Lung (tissue), 12 donors: Measurements from ENCODE around the gene CLPTM1L. TPM values are rescaled to one million over a fixed set of nuclear protein-coding genes. Genes with fewer than 3 reads are reported as not detected.

ENCODE experiments used
- ATAC-seq: fragments of 200-7000 bp; cut with Tn5 transposase; one replicate; pipeline ENCODE4 v1.9.1; 2020; ENCODE audit warnings: moderate number of reproducible peaks; ENCODE audit not compliant: insufficient read depth, low FRiP score
- DNase-seq, 3 donors: peaks; one replicate each; pipeline ENCODE4 v3.0.0-alpha.2; 2013 to 2017
- H3K27ac ChIP-seq, 2 donors: one replicate each; pipeline ENCODE4 v1.5.1; 2013; ENCODE audit warnings: mild to moderate bottlenecking in 2 of 2, moderate library complexity in 2 of 2, control low read depth in 1 of 2, inconsistent platforms in 1 of 2, low read depth in 1 of 2, low read length in 1 of 2
- H3K27me3 ChIP-seq, 3 donors: one replicate each; pipeline ENCODE4 v1.5.1; 2013; ENCODE audit warnings: low read length in 2 of 3; ENCODE audit not compliant: control insufficient read depth in 3 of 3, insufficient read depth in 3 of 3
- H3K36me3 ChIP-seq, 4 donors: one replicate each; pipeline ENCODE4 v1.5.1; 2013; ENCODE audit warnings: low read length in 4 of 4, mild to moderate bottlenecking in 1 of 4, moderate library complexity in 1 of 4; ENCODE audit not compliant: control insufficient read depth in 4 of 4, insufficient read depth in 4 of 4
- H3K4me1 ChIP-seq, 5 donors: one replicate each; pipeline ENCODE4 v1.5.1; 2013; ENCODE audit warnings: low read length in 5 of 5, mild to moderate bottlenecking in 2 of 5, moderate library complexity in 1 of 5; ENCODE audit not compliant: control insufficient read depth in 5 of 5, insufficient read depth in 5 of 5
- H3K4me3 ChIP-seq: one replicate; pipeline ENCODE4 v1.5.1; 2013; ENCODE audit warnings: mild to moderate bottlenecking, control low read depth, moderate library complexity
- H3K9ac ChIP-seq, 2 donors: one replicate each; pipeline ENCODE4 v1.5.1; 2013; ENCODE audit warnings: low read length in 2 of 2, control low read depth in 1 of 2; ENCODE audit not compliant: insufficient read depth in 1 of 2
- H3K9me3 ChIP-seq, 4 donors: one replicate each; pipeline ENCODE4 v1.5.1; 2013; ENCODE audit warnings: low read length in 3 of 4, mild to moderate bottlenecking in 1 of 4, moderate library complexity in 1 of 4; ENCODE audit not compliant: control insufficient read depth in 4 of 4, insufficient read depth in 3 of 4
- WGBS, 2 donors: extraction: QIAGEN DNeasy Blood & Tissue Kit; methylation state at CpG; one replicate each; pipeline ENCODE4 v1.1.7; 2013; 5-methylcytosine and 5-hydroxymethylcytosine counted together
- polyA plus RNA-seq, 2 donors: library from polyadenylated mRNA; stranded (reverse); fragments of 200-250 nt; gene quantifications; one replicate each; pipeline ENCODE4 v1.2.1, GENCODE V29; 2013
- total RNA-seq, 2 donors: library from RNA; depleted of rRNA in 1 of 2; stranded (reverse); fragments of >200 nt in 1 of 2; gene quantifications; one replicate each; pipeline ENCODE4 v1.2.1, GENCODE V29; 2014 to 2021
- TF ChIP-seq, protein P1 (sequence below): IDR thresholded peaks from 2 replicates; pipeline ENCODE4 v1.5.1; 2012; ENCODE audit warnings: mild to moderate bottlenecking; ENCODE audit errors: control extremely low read depth, extremely low read depth
- donor health status: control.
- donor health status: control.
- donor health status: Bipolar disorder and iron deficiency.
- donor health status: healthy.
- donor health status: DM: yes; HTN: yes; CAD: no.

CLPTM1L gene
- total and polyA plus RNA-seq, 4 donors, result 79.0 to 153 (median 144) TPM

DNA sequence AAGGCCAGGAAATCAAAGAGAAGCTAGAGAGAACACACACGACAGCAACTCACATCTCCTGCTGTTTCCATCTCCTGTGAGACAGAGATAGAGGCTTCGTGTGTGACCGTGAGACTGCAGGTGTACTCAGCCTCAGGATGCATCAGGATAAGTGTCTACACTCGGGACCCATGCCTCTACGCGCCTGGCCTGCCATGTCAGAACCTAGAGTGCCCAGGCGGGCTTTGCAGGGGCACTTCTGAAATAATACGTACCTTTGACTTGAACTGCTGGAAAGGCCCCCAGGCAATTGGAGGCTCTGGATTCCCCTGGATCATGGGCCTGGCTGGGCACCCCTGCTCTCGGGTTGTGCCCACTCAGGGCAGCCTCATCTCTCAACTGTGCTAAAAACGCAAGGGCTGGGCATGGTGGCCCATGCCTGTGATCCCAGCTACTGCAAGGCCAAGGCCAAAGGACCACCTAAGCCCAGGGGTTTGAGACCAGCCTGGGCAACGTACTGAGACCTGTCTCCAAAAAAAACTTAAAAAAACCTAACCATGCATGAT, 13.0 kb downstream of the CLPTM1L start:
- Histone ChIP-seq H3K36me3 (peaks cover 13 to 62% (median 30%) of the 10 kb centered on the region in 4 donors), H3K9me3 (peaks cover 0 to 2% (median 0%) of the 10 kb centered on the region in 4 donors), H3K9ac (no peak overlapping the region), H3K4me1 (peaks cover 0 to 7% (median 0%) of the 10 kb centered on the region in 5 donors), H3K4me3 (no peak overlapping the region), H3K27ac (no peak overlapping the region), H3K27me3 (no peaks in the 10 kb centered on the region)
- ATAC-seq (no peak), DNase-seq (no peak)
- TF ChIP-seq, protein P1, sequence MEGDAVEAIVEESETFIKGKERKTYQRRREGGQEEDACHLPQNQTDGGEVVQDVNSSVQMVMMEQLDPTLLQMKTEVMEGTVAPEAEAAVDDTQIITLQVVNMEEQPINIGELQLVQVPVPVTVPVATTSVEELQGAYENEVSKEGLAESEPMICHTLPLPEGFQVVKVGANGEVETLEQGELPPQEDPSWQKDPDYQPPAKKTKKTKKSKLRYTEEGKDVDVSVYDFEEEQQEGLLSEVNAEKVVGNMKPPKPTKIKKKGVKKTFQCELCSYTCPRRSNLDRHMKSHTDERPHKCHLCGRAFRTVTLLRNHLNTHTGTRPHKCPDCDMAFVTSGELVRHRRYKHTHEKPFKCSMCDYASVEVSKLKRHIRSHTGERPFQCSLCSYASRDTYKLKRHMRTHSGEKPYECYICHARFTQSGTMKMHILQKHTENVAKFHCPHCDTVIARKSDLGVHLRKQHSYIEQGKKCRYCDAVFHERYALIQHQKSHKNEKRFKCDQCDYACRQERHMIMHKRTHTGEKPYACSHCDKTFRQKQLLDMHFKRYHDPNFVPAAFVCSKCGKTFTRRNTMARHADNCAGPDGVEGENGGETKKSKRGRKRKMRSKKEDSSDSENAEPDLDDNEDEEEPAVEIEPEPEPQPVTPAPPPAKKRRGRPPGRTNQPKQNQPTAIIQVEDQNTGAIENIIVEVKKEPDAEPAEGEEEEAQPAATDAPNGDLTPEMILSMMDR, result no peak
- 93 to 96% methylated on average over 11 of the region's 11 CpGs for WGBS, 2 donors

DNA sequence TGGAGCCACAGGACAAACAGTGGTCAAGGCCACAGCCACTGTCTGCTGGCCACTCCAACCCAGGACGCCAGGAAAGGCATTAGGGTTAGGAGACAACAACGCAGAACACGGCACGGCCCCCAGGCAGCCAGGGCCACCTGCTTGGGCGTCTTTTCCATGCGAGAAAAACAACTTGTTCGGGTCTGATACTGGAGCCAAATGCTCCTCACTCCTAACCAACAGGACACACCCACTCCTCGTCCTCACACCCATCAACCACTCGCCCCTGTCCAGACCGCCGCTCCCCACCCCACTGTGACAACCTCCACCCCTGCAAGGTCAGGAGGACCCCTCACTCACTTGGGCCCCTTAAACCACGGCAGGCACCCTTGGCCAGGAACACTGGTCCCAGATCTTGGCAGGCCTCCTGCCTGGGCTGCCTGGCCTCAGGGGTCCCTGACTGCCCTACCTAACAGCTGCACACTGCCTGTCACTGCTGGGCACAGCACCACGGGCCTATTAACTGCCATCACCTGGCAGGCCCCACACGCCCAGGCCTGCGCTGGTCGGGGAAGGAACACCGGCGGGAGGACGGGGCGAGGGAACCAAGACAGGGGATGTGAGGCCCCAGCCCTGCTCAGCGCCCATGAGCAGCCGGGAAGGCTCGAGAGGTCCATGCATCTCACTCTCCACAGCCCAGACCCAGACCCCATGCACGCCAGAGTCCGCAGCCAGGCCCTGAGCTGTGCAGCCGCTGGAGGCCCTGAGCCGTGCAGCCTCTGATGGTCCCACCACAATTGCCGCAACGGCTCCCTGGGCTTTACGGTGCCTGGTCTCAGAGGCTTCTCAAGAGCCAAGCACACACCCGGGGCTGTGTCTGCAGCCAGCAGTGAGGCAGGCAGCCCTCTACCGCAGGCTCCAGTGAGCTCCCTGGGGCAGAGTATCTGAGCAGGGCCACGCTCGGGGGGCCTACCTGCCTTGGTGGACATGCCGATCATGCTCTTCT, 13.8 kb downstream of the CLPTM1L start:
- Histone ChIP-seq H3K9ac (no peak overlapping the region), H3K4me3 (no peak overlapping the region), H3K9me3 (peaks cover 0 to 2% (median 0%) of the 10 kb centered on the region in 4 donors), H3K4me1 (peaks cover 0 to 7% (median 0%) of the 10 kb centered on the region in 5 donors), H3K27ac (peak overlapping the region in 1 of 2 donors; percentile 64), H3K36me3 (peaks cover 13 to 55% (median 22%) of the 10 kb centered on the region in 4 donors), H3K27me3 (no peaks in the 10 kb centered on the region)
- DNase-seq (no peak), ATAC-seq (no peak)
- WGBS, 2 donors, result 89 to 95% methylated on average over 35 of the region's 35 CpGs
- TF ChIP-seq, protein P1, result no peak

DNA sequence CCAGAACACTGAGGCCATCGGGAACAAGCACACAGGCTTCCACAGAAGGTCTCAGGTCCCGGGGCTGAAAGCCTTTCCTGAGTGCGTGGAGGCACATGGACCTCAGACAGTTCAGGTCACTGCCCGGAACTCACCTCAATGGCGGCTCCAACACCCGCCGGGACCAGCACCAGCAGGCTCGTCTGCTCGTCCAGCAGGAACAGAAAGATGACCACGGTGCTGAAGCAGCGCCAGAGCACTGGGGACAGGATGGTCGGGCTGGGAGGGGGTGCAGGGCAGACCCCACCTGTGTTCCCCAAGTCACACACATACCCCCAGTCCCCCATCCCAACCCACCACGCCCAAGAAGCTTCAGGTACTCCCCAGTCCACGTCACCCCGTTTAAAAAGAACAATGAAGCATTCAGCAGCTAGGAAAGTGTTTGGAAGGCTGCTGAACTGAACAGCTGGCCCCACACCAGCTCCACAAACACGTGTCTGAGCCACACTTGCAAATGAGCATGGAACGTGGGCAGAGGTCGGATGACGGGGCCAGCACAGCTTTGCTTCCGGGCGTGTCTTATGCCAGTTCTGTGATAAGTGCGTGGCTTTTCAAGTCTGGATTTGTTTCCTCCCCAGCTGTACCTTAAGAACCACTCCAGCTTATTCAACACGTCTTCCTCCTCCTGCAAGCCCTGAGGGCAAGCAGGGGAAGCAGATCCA, 14.6 kb downstream of the CLPTM1L start:
- H3K9ac ChIP-seq, result no peak overlapping the region
- H3K4me3 ChIP-seq, result no peak overlapping the region
- TF ChIP-seq, protein P1, result no peak
- H3K4me1 ChIP-seq, result peaks cover 0 to 7% (median 0%) of the 10 kb centered on the region in 5 donors
- H3K27ac ChIP-seq, result peak overlapping the region in 1 of 2 donors; percentile 64
- H3K27me3 ChIP-seq, result no peaks in the 10 kb centered on the region
- DNase-seq, result no peak
- peaks cover 0 to 2% (median 0%) of the 10 kb centered on the region in 4 donors for H3K9me3 ChIP-seq
- WGBS, 2 donors, result 86 to 92% methylated on average over 23 of the region's 23 CpGs
- peak; percentile 76 for ATAC-seq
- H3K36me3 ChIP-seq, result peaks cover 12 to 55% (median 21%) of the 10 kb centered on the region in 4 donors
